ENCODE measurements around the gene TMEM132C. TPM values are rescaled to one million over a fixed set of nuclear protein-coding genes. Genes with fewer than 3 reads are reported as not detected.

TMEM132C gene
- total and polyA plus RNA-seq, 2 of the 13 experiments (the other 11 are each of a cell fraction or from before 2014, with no cell fraction given): not detected

DNA sequence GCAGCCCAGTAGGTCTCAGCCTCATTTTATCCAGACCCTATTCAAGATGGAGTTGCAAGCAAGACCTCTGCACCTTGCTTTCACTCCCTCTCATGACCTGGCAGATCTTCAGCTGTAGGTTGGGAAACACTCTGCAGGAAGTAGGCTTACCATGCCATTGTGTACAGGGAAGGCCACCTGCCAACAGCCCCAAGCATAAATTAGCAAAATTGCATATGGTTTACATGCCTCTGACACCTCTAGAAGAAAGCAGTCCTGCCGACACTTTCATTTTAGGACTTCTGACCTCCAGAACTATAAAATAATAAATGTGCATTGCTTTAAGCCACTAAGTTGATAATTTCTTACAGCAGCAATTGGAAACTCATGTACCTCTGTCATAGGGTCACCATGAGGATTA, 459.9 kb downstream of the TMEM132C start:
- ChIA-PET POLR2A (no interaction called here), CTCF (ENCODE audit: low intra/inter-chr PET ratio, low total read pairs) (no interaction called here)
- FAIRE-seq (no peak), ATAC-seq (no peak), DNase-seq (ENCODE audit: low spot score) (no peak)
- H2AFZ ChIP-seq (ENCODE audit: low read length): no peak overlapping the region
- no peaks in the 10 kb centered on the region for H3K36me3 ChIP-seq (replicated peaks in 1 of 2; ENCODE audit: control insufficient read depth in 1 of 2, insufficient read depth in 2 of 2, low read length in 2 of 2)
- 14% methylated on average over 1 of the region's 1 CpG for WGBS (ENCODE audit: low lambda C conversion rate)
- H3K79me2 ChIP-seq (ENCODE audit: insufficient read depth, low read length): no peaks in the 10 kb centered on the region
- H3K4me3 ChIP-seq (replicated peaks in 1 of 3; ENCODE audit: insufficient read depth in 1 of 3, low read depth in 2 of 3, low read length in 3 of 3): no peak overlapping the region
- no peak overlapping the region for H3K9ac ChIP-seq (ENCODE audit: insufficient read depth, low read depth, low read length)
- H3K4me2 ChIP-seq (ENCODE audit: low read depth, low read length): no peak overlapping the region
- intact Hi-C loops (cut with micrococcal nuclease; ENCODE audit: unreplicated experiment): no loop called here
- in situ Hi-C loops (cut with HindIII; ENCODE audit: extremely low pct_ligation_motif_present, low pct_unique_long_range_greater_than_20kb): no loop called here
- H3K27me3 ChIP-seq (ENCODE audit: control insufficient read depth in 1 of 2, insufficient read depth in 2 of 2, low read length in 2 of 2): no peaks in the 10 kb centered on the region; a peak in 1 of 5 replicates
- H3K9me3 ChIP-seq (ENCODE audit: low read length): no peaks in the 10 kb centered on the region
- BruUV-seq (replicated peaks): no TSS peak
- H4K20me1 ChIP-seq (ENCODE audit: insufficient read depth, low read length): no peaks in the 10 kb centered on the region
- peaks cover 7% of the 10 kb centered on the region; the same call in 1 of the 2 replicates for H3K4me1 ChIP-seq (ENCODE audit: insufficient read depth, low read length)
- no peak overlapping the region for H3K27ac ChIP-seq (ENCODE audit: extremely low read length, insufficient read depth, low read length)
- TF ChIP-seq, protein P1, sequence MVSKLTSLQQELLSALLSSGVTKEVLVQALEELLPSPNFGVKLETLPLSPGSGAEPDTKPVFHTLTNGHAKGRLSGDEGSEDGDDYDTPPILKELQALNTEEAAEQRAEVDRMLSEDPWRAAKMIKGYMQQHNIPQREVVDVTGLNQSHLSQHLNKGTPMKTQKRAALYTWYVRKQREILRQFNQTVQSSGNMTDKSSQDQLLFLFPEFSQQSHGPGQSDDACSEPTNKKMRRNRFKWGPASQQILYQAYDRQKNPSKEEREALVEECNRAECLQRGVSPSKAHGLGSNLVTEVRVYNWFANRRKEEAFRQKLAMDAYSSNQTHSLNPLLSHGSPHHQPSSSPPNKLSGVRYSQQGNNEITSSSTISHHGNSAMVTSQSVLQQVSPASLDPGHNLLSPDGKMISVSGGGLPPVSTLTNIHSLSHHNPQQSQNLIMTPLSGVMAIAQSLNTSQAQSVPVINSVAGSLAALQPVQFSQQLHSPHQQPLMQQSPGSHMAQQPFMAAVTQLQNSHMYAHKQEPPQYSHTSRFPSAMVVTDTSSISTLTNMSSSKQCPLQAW (CRISPR knock-in tag; IDR thresholded peaks at IDR 0.05): no peak
- TF ChIP-seq, protein P2, sequence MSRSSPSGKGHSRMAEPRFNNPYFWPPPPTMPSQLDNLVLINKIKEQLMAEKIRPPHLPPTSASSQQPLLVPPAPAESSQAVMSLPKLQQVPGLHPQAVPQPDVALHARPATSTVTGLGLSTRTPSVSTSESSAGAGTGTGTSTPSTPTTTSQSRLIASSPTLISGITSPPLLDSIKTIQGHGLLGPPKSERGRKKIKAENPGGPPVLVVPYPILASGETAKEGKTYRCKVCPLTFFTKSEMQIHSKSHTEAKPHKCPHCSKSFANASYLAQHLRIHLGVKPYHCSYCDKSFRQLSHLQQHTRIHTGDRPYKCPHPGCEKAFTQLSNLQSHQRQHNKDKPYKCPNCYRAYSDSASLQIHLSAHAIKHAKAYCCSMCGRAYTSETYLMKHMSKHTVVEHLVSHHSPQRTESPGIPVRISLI (CRISPR knock-in tag; IDR thresholded peaks at IDR 0.05; ENCODE audit: borderline replicate concordance): no peak
- TF ChIP-seq NR3C1 (CRISPR knock-in tag; IDR thresholded peaks at IDR 0.05) (no peak), MATR3 (CRISPR knock-in tag; IDR thresholded peaks at IDR 0.05) (no peak), ZNF3 (CRISPR knock-in tag; IDR thresholded peaks at IDR 0.05) (no peak), ZNF543 (CRISPR knock-in tag; IDR thresholded peaks at IDR 0.05) (no peak), RFXANK (CRISPR knock-in tag; IDR thresholded peaks at IDR 0.05) (no peak), CCDC6 (CRISPR knock-in tag; IDR thresholded peaks at IDR 0.05) (no peak), HNRNPUL1 (IDR thresholded peaks at IDR 0.05; ENCODE audit: low read depth, low read length) (no peak)
- TF ChIP-seq, protein P3, sequence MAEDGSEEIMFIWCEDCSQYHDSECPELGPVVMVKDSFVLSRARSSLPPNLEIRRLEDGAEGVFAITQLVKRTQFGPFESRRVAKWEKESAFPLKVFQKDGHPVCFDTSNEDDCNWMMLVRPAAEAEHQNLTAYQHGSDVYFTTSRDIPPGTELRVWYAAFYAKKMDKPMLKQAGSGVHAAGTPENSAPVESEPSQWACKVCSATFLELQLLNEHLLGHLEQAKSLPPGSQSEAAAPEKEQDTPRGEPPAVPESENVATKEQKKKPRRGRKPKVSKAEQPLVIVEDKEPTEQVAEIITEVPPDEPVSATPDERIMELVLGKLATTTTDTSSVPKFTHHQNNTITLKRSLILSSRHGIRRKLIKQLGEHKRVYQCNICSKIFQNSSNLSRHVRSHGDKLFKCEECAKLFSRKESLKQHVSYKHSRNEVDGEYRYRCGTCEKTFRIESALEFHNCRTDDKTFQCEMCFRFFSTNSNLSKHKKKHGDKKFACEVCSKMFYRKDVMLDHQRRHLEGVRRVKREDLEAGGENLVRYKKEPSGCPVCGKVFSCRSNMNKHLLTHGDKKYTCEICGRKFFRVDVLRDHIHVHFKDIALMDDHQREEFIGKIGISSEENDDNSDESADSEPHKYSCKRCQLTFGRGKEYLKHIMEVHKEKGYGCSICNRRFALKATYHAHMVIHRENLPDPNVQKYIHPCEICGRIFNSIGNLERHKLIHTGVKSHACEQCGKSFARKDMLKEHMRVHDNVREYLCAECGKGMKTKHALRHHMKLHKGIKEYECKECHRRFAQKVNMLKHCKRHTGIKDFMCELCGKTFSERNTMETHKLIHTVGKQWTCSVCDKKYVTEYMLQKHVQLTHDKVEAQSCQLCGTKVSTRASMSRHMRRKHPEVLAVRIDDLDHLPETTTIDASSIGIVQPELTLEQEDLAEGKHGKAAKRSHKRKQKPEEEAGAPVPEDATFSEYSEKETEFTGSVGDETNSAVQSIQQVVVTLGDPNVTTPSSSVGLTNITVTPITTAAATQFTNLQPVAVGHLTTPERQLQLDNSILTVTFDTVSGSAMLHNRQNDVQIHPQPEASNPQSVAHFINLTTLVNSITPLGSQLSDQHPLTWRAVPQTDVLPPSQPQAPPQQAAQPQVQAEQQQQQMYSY (CRISPR knock-in tag; IDR thresholded peaks at IDR 0.05): no peak
- TF ChIP-seq, protein P4, sequence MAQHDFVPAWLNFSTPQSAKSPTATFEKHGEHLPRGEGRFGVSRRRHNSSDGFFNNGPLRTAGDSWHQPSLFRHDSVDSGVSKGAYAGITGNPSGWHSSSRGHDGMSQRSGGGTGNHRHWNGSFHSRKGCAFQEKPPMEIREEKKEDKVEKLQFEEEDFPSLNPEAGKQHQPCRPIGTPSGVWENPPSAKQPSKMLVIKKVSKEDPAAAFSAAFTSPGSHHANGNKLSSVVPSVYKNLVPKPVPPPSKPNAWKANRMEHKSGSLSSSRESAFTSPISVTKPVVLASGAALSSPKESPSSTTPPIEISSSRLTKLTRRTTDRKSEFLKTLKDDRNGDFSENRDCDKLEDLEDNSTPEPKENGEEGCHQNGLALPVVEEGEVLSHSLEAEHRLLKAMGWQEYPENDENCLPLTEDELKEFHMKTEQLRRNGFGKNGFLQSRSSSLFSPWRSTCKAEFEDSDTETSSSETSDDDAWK (CRISPR knock-in tag; IDR thresholded peaks at IDR 0.05): no peak
- TF ChIP-seq, protein P5, sequence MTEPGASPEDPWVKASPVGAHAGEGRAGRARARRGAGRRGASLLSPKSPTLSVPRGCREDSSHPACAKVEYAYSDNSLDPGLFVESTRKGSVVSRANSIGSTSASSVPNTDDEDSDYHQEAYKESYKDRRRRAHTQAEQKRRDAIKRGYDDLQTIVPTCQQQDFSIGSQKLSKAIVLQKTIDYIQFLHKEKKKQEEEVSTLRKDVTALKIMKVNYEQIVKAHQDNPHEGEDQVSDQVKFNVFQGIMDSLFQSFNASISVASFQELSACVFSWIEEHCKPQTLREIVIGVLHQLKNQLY (CRISPR knock-in tag; IDR thresholded peaks at IDR 0.05): no peak
- TF ChIP-seq, protein P6, sequence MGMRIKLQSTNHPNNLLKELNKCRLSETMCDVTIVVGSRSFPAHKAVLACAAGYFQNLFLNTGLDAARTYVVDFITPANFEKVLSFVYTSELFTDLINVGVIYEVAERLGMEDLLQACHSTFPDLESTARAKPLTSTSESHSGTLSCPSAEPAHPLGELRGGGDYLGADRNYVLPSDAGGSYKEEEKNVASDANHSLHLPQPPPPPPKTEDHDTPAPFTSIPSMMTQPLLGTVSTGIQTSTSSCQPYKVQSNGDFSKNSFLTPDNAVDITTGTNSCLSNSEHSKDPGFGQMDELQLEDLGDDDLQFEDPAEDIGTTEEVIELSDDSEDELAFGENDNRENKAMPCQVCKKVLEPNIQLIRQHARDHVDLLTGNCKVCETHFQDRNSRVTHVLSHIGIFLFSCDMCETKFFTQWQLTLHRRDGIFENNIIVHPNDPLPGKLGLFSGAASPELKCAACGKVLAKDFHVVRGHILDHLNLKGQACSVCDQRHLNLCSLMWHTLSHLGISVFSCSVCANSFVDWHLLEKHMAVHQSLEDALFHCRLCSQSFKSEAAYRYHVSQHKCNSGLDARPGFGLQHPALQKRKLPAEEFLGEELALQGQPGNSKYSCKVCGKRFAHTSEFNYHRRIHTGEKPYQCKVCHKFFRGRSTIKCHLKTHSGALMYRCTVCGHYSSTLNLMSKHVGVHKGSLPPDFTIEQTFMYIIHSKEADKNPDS (CRISPR knock-in tag; IDR thresholded peaks at IDR 0.05): no peak
